WERI-Rb-1 (cell line): ENCODE data around the gene CHM.
"Not testable (repeated sequence)": the region's sequence is repeated elsewhere in the genome, so short reads cannot be mapped to it uniquely, and the experiment has no call there.

Experiments
- DNase-seq: peaks from one replicate; pipeline ENCODE4 v3.0.0-alpha.2; 2020
- H3K27ac ChIP-seq: fragments of 250-450 bp; sonication (Bioruptor Pico); 2 replicates; pipeline ENCODE4 v1.5.1; 2020; ENCODE audit warnings: mild to moderate bottlenecking, moderate library complexity
- H3K27me3 ChIP-seq: fragments of 250-450 bp; sonication (Bioruptor Pico); 2 replicates; pipeline ENCODE4 v1.5.1; 2021; ENCODE audit warnings: mild to moderate bottlenecking, low read depth, moderate library complexity; ENCODE audit not compliant: insufficient read depth, severe bottlenecking
- H3K36me3 ChIP-seq: fragments of 250-450 bp; sonication (Bioruptor Pico); 2 replicates; pipeline ENCODE4 v1.5.1; 2020; ENCODE audit warnings: mild to moderate bottlenecking, moderate library complexity
- H3K4me3 ChIP-seq: 2 replicates; pipeline ENCODE4 v1.5.1; 2011; ENCODE audit warnings: low read depth, mild to moderate bottlenecking, control low read depth, low read length
- H3K9me3 ChIP-seq: fragments of 250-450 bp; sonication (Bioruptor Pico); 2 replicates; pipeline ENCODE4 v1.5.1; 2021; ENCODE audit warnings: mild to moderate bottlenecking, moderate library complexity; ENCODE audit not compliant: severe bottlenecking
- TF ChIP-seq, protein P1 (sequence below): IDR thresholded peaks from 2 replicates; pipeline ENCODE4 v1.5.1; 2011; ENCODE audit warnings: low read depth, mild to moderate bottlenecking, control low read depth, inconsistent platforms, low read length

CHM gene

DNA sequence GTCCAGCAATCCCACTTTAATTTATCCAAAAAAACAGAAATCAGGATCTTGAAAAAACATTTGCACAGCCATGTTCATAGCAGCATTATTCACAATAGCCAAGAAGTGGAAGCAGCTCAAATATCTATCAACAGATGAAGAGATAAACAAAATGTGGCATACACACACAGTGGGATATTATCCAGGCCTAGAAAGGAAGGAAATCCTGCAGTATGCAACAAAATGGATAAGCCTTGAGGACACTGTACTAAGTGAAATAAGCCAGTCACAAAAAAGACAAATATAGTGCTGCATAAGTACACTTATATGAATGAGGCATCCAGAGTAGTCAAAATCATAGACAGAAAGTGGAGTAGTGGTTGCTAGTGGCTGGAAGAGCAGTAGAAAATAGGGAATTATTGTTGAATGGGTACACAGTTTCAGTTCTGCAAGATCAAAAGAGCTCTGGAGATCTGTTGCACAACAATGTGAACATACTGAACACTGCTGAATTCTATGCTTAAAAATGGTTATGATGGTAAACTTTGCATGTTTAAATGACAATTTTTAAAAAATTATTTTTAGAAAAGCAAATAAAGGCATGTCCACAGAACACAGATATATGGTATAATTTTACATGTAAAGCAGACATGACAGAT is 25.6 kb downstream of the CHM start:
- Histone ChIP-seq H3K36me3 (no peaks in the 10 kb centered on the region), H3K4me3 (no peak overlapping the region), H3K9me3 (no peaks in the 10 kb centered on the region), H3K27ac (no peak overlapping the region), H3K27me3 (no peaks in the 10 kb centered on the region)
- DNase-seq = no peak
- TF ChIP-seq, protein P1, sequence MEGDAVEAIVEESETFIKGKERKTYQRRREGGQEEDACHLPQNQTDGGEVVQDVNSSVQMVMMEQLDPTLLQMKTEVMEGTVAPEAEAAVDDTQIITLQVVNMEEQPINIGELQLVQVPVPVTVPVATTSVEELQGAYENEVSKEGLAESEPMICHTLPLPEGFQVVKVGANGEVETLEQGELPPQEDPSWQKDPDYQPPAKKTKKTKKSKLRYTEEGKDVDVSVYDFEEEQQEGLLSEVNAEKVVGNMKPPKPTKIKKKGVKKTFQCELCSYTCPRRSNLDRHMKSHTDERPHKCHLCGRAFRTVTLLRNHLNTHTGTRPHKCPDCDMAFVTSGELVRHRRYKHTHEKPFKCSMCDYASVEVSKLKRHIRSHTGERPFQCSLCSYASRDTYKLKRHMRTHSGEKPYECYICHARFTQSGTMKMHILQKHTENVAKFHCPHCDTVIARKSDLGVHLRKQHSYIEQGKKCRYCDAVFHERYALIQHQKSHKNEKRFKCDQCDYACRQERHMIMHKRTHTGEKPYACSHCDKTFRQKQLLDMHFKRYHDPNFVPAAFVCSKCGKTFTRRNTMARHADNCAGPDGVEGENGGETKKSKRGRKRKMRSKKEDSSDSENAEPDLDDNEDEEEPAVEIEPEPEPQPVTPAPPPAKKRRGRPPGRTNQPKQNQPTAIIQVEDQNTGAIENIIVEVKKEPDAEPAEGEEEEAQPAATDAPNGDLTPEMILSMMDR = no peak

DNA sequence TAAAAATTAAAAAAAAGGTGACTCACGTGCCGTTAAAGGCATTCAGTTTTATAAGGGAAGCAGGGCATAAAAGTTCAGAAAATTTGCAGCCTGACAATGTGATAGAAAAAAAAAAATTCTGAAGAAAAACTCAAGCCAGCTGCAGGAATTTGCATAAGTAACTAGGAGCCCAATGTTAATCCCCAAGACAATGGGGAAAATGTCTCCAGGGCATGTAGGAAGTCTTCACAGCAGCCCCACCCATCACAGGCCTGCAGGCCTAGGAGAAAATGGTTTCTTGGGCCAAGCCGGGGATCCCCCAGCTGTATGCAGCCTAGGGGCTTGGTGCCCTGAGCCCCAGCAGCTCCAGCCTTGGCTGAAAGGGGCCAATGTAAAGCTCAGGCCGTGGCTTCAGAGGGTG is 31.2 kb downstream of the CHM start:
- DNase-seq = no peak
- H3K4me3 ChIP-seq = no peak overlapping the region
- H3K27me3 ChIP-seq = no peaks in the 10 kb centered on the region
- TF ChIP-seq, protein P1 = no peak
- H3K9me3 ChIP-seq = no peaks in the 10 kb centered on the region
- no peaks in the 10 kb centered on the region for H3K36me3 ChIP-seq
- H3K27ac ChIP-seq = no peak overlapping the region

- not testable (repeated sequence) for DNase-seq, H3K4me3 ChIP-seq, H3K27me3 ChIP-seq, H3K9me3 ChIP-seq, H3K27ac ChIP-seq, H3K36me3 ChIP-seq
These were observed 32.4 kb downstream of the CHM start for GRCh38 chrX:86014959-86015358.

- Histone ChIP-seq H3K27ac (no peak overlapping the region), H3K36me3 (no peaks in the 10 kb centered on the region; the same call in 1 of the 2 replicates), H3K4me3 (no peak overlapping the region), H3K27me3 (no peaks in the 10 kb centered on the region), H3K9me3 (no peaks in the 10 kb centered on the region)
- no peak for DNase-seq
- TF ChIP-seq, protein P1 = no peak
These were observed 32.9 kb downstream of the CHM start for GRCh38 chrX:86014421-86014820.

DNA sequence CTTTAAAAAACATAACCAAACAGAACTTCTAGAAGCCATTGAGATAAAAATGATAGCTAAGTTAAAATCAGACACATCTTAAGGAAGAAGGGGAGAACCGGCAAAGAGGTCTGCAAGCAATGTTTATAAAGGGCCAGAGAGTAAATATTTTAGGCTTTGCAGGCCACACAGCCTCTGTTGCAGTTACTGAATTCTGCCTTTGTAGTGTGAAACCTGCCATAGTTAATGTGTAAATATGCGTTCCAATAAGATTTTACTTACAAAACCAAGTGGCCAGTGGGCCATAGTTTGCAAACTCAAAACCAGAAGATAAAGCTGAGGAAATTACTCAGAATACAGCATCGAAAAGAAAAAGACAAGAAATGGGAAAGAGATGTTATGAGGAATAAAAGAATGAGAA is 33.6 kb downstream of the CHM start:
- H3K27me3 ChIP-seq = no peaks in the 10 kb centered on the region
- H3K9me3 ChIP-seq = no peaks in the 10 kb centered on the region
- TF ChIP-seq, protein P1 = no peak
- DNase-seq = no peak
- H3K27ac ChIP-seq = no peak overlapping the region
- H3K4me3 ChIP-seq = no peak overlapping the region
- no peaks in the 10 kb centered on the region; the same call in 1 of the 2 replicates for H3K36me3 ChIP-seq

GRCh38 chrX:86012188-86012587 is 35.2 kb downstream of the CHM start:
- Histone ChIP-seq H3K27ac (no peak overlapping the region), H3K27me3 (no peaks in the 10 kb centered on the region), H3K9me3 (no peaks in the 10 kb centered on the region), H3K4me3 (no peak overlapping the region), H3K36me3 (no peaks in the 10 kb centered on the region; the same call in 1 of the 2 replicates)
- TF ChIP-seq, protein P1 = no peak
- no peak for DNase-seq

GRCh38 chrX:86009803-86010202 is 37.6 kb downstream of the CHM start:
- not testable (repeated sequence) for H3K4me3 ChIP-seq, H3K9me3 ChIP-seq, H3K27ac ChIP-seq, H3K27me3 ChIP-seq, H3K36me3 ChIP-seq, DNase-seq

DNA sequence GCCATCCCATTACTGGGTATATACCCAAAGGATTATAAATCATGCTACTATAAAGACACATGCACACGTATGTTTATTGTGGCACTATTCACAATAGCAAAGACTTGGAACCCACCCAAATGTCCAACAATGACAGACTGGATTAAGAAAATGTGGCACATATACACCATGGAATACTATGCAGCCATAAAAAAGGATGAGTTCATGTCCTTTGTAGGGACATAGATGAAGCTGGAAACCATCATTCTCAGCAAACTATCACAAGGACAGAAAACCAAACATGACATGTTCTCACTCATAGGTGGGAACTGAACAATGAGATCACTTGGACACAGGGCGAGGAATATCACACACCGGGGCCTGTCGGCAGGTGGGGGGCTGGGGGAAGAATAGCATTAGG is 39.5 kb downstream of the CHM start:
- not testable (repeated sequence) for DNase-seq, H3K9me3 ChIP-seq, H3K27ac ChIP-seq, H3K27me3 ChIP-seq, H3K36me3 ChIP-seq, H3K4me3 ChIP-seq
